ENCODE data around the gene CAMK2D.
"Not testable (repeated sequence)": the region's sequence is repeated elsewhere in the genome, so short reads cannot be mapped to it uniquely, and the experiment has no call there.

The CAMK2D gene

GRCh38 chr4:113687067-113687718, 74.3 kb downstream of the CAMK2D start:
- no peak for TF ChIP-seq CTCF (conservative IDR thresholded peaks at IDR 0.05; ENCODE audit: low read depth, low read length)
- H3K4me3 ChIP-seq (ENCODE audit: low read length), result no peak overlapping the region
- no peak for DNase-seq (ENCODE audit: low read depth)

- DNase-seq (ENCODE audit: low read depth); H3K4me3 ChIP-seq (ENCODE audit: low read length): not testable (repeated sequence)
Measured at GRCh38 chr4:113685157-113685556, 76.4 kb downstream of the CAMK2D start.

GRCh38 chr4:113684534-113685091, 76.9 kb downstream of the CAMK2D start:
- peak; percentile 42 for TF ChIP-seq CTCF (conservative IDR thresholded peaks at IDR 0.05; ENCODE audit: low read depth, low read length)
- no peak overlapping the region for H3K4me3 ChIP-seq (ENCODE audit: low read length)
- no peak for DNase-seq (ENCODE audit: low read depth)

- no peak for TF ChIP-seq CTCF (conservative IDR thresholded peaks at IDR 0.05; ENCODE audit: low read depth, low read length)
- no peak for DNase-seq (ENCODE audit: low read depth)
- H3K4me3 ChIP-seq (ENCODE audit: low read length), result no peak overlapping the region
Measured at GRCh38 chr4:113682730-113683537, 78.6 kb downstream of the CAMK2D start.

- DNase-seq (ENCODE audit: low read depth), result no peak
- H3K4me3 ChIP-seq (ENCODE audit: low read length), result no peak overlapping the region
- no peak for TF ChIP-seq CTCF (conservative IDR thresholded peaks at IDR 0.05; ENCODE audit: low read depth, low read length)
Measured at GRCh38 chr4:113678641-113679040, 82.9 kb downstream of the CAMK2D start.

GRCh38 chr4:113677325-113677724, 84.2 kb downstream of the CAMK2D start:
- no peak for DNase-seq (ENCODE audit: low read depth)
- TF ChIP-seq CTCF (conservative IDR thresholded peaks at IDR 0.05; ENCODE audit: low read depth, low read length), result no peak
- H3K4me3 ChIP-seq (ENCODE audit: low read length), result no peak overlapping the region

GRCh38 chr4:113675731-113676697, 85.5 kb downstream of the CAMK2D start:
- TF ChIP-seq CTCF (conservative IDR thresholded peaks at IDR 0.05; ENCODE audit: low read depth, low read length), result no peak
- no peak overlapping the region for H3K4me3 ChIP-seq (ENCODE audit: low read length)
- no peak for DNase-seq (ENCODE audit: low read depth)
